Transverse colon (tissue), 3 donors: ENCODE data around the gene SREBF1.

ENCODE experiments used
- CTCF ChIP-seq, 5 experiments: fragments of 200-600 bp in 3 of 5; fragments of 450-650 bp in 2 of 5; sonication (generic) in 3 of 5; IDR thresholded peaks; 1 replicate in 2 of 5; 2 replicates in 3 of 5; pipeline ENCODE4 v1.5.1; 2016 to 2017; ENCODE audit warnings: antibody characterized with exemption in 5 of 5, inconsistent platforms in 3 of 5, mild to moderate bottlenecking in 2 of 5, moderate library complexity in 1 of 5
- EP300 ChIP-seq: sonication (generic); formaldehyde crosslinking; IDR thresholded peaks from one replicate; pipeline ENCODE4 v1.6.1; 2017; ENCODE audit warnings: antibody characterized with exemption, low read depth

DNA sequence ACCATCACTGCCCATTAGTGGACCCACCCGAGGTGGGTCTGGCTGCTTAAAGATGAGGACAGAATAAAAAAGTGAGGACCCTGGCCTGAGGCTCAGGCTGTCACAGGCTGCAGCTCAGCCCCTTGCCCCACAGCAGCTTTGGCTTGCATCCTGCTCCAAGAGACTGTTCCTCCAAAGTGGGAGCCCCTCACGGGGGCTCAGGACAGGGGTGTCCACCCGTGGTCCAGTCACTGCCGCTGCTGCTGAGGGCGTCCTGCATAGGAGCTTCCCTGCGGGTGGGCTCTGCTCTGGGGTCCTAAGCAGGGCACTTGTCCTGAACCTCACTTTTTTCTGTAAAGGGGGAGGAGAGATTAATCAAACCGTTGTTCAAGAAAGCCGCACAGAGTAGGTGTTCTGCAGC lies 47.8 kb downstream of the SREBF1 start:
- TF ChIP-seq CTCF (IDR thresholded peaks at IDR 0.05) = no peak
- no peak for TF ChIP-seq EP300
